ENCODE data around the gene VTI1A. TPM values are rescaled to one million over a fixed set of nuclear protein-coding genes. Genes with fewer than 3 reads are reported as not detected.

The VTI1A gene
- total and polyA plus RNA-seq, 9 of the 15 experiments (the other 6 are each of a cell fraction or from before 2014, with no cell fraction given): 9.3 to 21.4 (median 16.0) TPM

DNA sequence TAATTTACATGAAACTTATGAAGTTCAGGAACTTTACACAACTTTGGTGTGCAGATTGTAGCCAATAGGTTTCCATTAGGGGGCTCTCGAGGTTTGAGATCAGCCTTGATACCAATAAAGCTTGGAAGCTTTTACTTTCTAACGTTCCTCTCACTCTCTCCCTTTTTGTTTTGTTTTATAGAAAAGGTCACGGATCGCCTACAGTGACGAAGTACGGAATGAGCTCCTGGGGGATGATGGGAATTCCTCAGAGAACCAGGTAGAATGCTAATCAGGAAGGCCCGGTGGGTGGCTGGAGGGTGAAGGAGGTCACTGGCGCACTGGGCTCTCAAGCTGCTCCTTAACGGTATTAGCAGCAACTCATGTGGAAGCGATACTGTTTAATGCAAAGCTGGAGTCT lies 79.9 kb downstream of the VTI1A start:
- Histone ChIP-seq H3K4me3 (no peak overlapping the region), H2AFZ (ENCODE audit: low read depth, low read length) (no peak overlapping the region), H3K9me1 (ENCODE audit: control insufficient read depth, insufficient read depth, low read length) (no peaks in the 10 kb centered on the region), H3K4me2 (ENCODE audit: insufficient read depth, low read length) (no peak overlapping the region), H3K9me3 (replicated peaks; ENCODE audit: control insufficient read depth, insufficient read depth, low read depth, low read length) (no peaks in the 10 kb centered on the region), H3K36me3 (ENCODE audit: control insufficient read depth, insufficient read depth, low read length) (no peaks in the 10 kb centered on the region), H3K4me1 (replicated peaks in 1 of 2; ENCODE audit: control insufficient read depth in 2 of 2, insufficient read depth in 2 of 2, low read length in 2 of 2) (no peaks in the 10 kb centered on the region; a peak in 1 of 5 replicates), H3K9ac (ENCODE audit: insufficient read depth in 1 of 2, low read depth in 2 of 2, low read length in 2 of 2) (no peak overlapping the region), H4K20me1 (replicated peaks; ENCODE audit: control insufficient read depth, insufficient read depth, low read length) (no peaks in the 10 kb centered on the region), H3K79me2 (ENCODE audit: control insufficient read depth, insufficient read depth, low read length) (no peaks in the 10 kb centered on the region), H3K27ac (ENCODE audit: extremely low read depth, low read depth, low read length) (no peak overlapping the region), H3K27me3 (ENCODE audit: control insufficient read depth in 2 of 2, insufficient read depth in 2 of 2, low read length in 2 of 2) (no peaks in the 10 kb centered on the region)
- in situ Hi-C loops (cut with MboI): no loop called here
- ATAC-seq (no peak), FAIRE-seq (no peak), DNase-seq (ENCODE audit: extremely low read depth in 1 of 4, low spot score in 3 of 4) (no peak)
- intact Hi-C loops (cut with micrococcal nuclease): no loop called here
- TF ChIP-seq CBX3 (IDR thresholded peaks at IDR 0.05; ENCODE audit: borderline replicate concordance in 1 of 2, low read length in 2 of 2) (no peak), FOXK1 (CRISPR knock-in tag; IDR thresholded peaks at IDR 0.05; ENCODE audit: borderline replicate concordance) (no peak), ZNF175 (CRISPR knock-in tag; IDR thresholded peaks at IDR 0.05; ENCODE audit: low read depth) (no peak), TCF7L2 (IDR thresholded peaks at IDR 0.05; ENCODE audit: low read depth, low read length) (no peak), MTA3 (IDR thresholded peaks at IDR 0.05; ENCODE audit: borderline replicate concordance) (no peak)
- ChIA-PET POLR2A (no interaction called here), CTCF (ENCODE audit: low intra/inter-chr PET ratio) (no interaction called here)
- 75% methylated on average over 10 of the region's 10 CpGs for WGBS (ENCODE audit: insufficient coverage, low coverage, missing lambda C conversion rate)
- no TSS peak for BruUV-seq (replicated peaks)

DNA sequence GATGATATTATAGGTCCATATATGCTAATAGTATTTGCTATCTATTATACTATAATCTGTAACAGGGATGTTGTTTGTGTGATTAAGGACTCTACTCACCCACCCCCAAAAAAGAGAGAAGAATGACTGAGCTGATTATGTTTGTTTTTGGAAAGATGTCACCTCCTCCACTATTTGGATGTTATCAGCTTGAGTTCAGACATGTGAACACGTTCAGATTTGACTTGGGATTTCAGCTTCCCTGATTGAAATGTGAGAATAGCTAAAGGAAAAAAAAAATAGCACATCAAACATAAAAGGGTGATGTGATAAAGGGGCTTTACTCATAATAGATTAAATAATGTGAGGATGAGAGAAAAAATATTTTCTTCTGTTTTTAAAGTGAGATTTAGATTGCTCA lies 81.2 kb downstream of the VTI1A start:
- Histone ChIP-seq H3K79me2 (ENCODE audit: control insufficient read depth, insufficient read depth, low read length) (no peaks in the 10 kb centered on the region), H3K4me3 (no peak overlapping the region), H4K20me1 (replicated peaks; ENCODE audit: control insufficient read depth, insufficient read depth, low read length) (no peaks in the 10 kb centered on the region), H3K27ac (ENCODE audit: extremely low read depth, low read depth, low read length) (no peak overlapping the region), H2AFZ (ENCODE audit: low read depth, low read length) (no peak overlapping the region), H3K9me1 (ENCODE audit: control insufficient read depth, insufficient read depth, low read length) (no peaks in the 10 kb centered on the region), H3K27me3 (ENCODE audit: control insufficient read depth in 2 of 2, insufficient read depth in 2 of 2, low read length in 2 of 2) (no peaks in the 10 kb centered on the region), H3K4me2 (ENCODE audit: insufficient read depth, low read length) (no peak overlapping the region), H3K36me3 (ENCODE audit: control insufficient read depth, insufficient read depth, low read length) (no peaks in the 10 kb centered on the region), H3K9me3 (replicated peaks; ENCODE audit: control insufficient read depth, insufficient read depth, low read depth, low read length) (no peaks in the 10 kb centered on the region), H3K4me1 (replicated peaks in 1 of 2; ENCODE audit: control insufficient read depth in 2 of 2, insufficient read depth in 2 of 2, low read length in 2 of 2) (no peaks in the 10 kb centered on the region; a peak in 1 of 5 replicates), H3K9ac (ENCODE audit: insufficient read depth in 1 of 2, low read depth in 2 of 2, low read length in 2 of 2) (no peak overlapping the region)
- WGBS (ENCODE audit: insufficient coverage, low coverage, missing lambda C conversion rate): 0% methylated on average over 1 of the region's 1 CpG
- peak; percentile 37; the same call in 1 of the 2 replicates for TF ChIP-seq CBFA2T3 (IDR thresholded peaks at IDR 0.05)
- TF ChIP-seq, protein P1, sequence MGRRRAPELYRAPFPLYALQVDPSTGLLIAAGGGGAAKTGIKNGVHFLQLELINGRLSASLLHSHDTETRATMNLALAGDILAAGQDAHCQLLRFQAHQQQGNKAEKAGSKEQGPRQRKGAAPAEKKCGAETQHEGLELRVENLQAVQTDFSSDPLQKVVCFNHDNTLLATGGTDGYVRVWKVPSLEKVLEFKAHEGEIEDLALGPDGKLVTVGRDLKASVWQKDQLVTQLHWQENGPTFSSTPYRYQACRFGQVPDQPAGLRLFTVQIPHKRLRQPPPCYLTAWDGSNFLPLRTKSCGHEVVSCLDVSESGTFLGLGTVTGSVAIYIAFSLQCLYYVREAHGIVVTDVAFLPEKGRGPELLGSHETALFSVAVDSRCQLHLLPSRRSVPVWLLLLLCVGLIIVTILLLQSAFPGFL (CRISPR knock-in tag; IDR thresholded peaks at IDR 0.05): no peak
- peak; percentile 48 to 52; a peak in 3 of 4 replicates for TF ChIP-seq KDM1A (IDR thresholded peaks at IDR 0.05)
- DNase-seq (ENCODE audit: extremely low read depth in 1 of 4, low spot score in 3 of 4) (no peak), FAIRE-seq (no peak), ATAC-seq (no peak)
- in situ Hi-C loops (cut with MboI): no loop called here
- no TSS peak for BruUV-seq (replicated peaks)
- POLR2A ChIA-PET: no interaction called here
- intact Hi-C loops (cut with micrococcal nuclease): no loop called here
- CTCF ChIA-PET (ENCODE audit: low intra/inter-chr PET ratio): no interaction called here

Data from K562 (cell line).